OCI-LY1 (cell line): ENCODE measurements around the gene KLHDC9.

Experiments
- H2AFZ ChIP-seq: fragments of 200-600 bp; sonication (generic), shearing (Covaris generic); 2 replicates; pipeline ENCODE4 v1.6.0; 2014; ENCODE audit warnings: antibody characterized with exemption, mild to moderate bottlenecking, low read length
- H3F3A ChIP-seq: fragments of 200-600 bp; sonication (generic), shearing (Covaris generic); 2 replicates; pipeline ENCODE4 v1.6.0; 2014; ENCODE audit warnings: mild to moderate bottlenecking, antibody characterized with exemption, low read length, moderate library complexity; ENCODE audit not compliant: insufficient read depth
- H3K27ac ChIP-seq: fragments of 200-600 bp; sonication (generic); 2 replicates; pipeline ENCODE4 v1.5.1; 2014; ENCODE audit warnings: low read length, mixed run types, mild to moderate bottlenecking, low read depth; ENCODE audit not compliant: poor library complexity, severe bottlenecking
- H3K27me3 ChIP-seq: fragments of 200-600 bp; sonication (generic); 2 replicates; pipeline ENCODE4 v1.6.0; 2014; ENCODE audit warnings: antibody characterized with exemption, mild to moderate bottlenecking, low read length, moderate library complexity; ENCODE audit not compliant: insufficient read depth
- H3K36me3 ChIP-seq: fragments of 200-600 bp; sonication (generic); 2 replicates; pipeline ENCODE4 v1.6.1; 2014; ENCODE audit warnings: mild to moderate bottlenecking, antibody characterized with exemption, low read length, moderate library complexity, mixed read lengths; ENCODE audit not compliant: insufficient read depth
- H3K4me1 ChIP-seq: fragments of 200-600 bp; sonication (generic); 2 replicates; pipeline ENCODE4 v1.5.1; 2014; ENCODE audit warnings: mild to moderate bottlenecking, low read length, moderate library complexity; ENCODE audit not compliant: insufficient read depth, severe bottlenecking
- H3K4me2 ChIP-seq: fragments of 200-600 bp; sonication (generic), shearing (Covaris generic); 2 replicates; pipeline ENCODE4 v1.6.1; 2014; ENCODE audit warnings: low read length
- H3K4me3 ChIP-seq: fragments of 200-600 bp; sonication (generic); 2 replicates; pipeline ENCODE4 v1.5.1; 2014; ENCODE audit warnings: low read length, low read depth, mild to moderate bottlenecking, mixed read lengths; ENCODE audit not compliant: poor library complexity, severe bottlenecking
- H3K79me2 ChIP-seq: fragments of 200-600 bp; shearing (Covaris generic); 2 replicates; pipeline ENCODE4 v1.6.1; 2016; ENCODE audit warnings: mixed run types, low read length, mixed read lengths; ENCODE audit not compliant: insufficient read depth
- H3K9ac ChIP-seq: fragments of 200-600 bp; sonication (generic), shearing (Covaris generic); 2 replicates; pipeline ENCODE4 v1.6.1; 2014; ENCODE audit warnings: mild to moderate bottlenecking, low read length, mixed read lengths
- H3K9me2 ChIP-seq: fragments of 200-600 bp; sonication (generic), shearing (Covaris generic); 2 replicates; pipeline ENCODE4 v1.6.1; 2014; ENCODE audit warnings: low read depth, mild to moderate bottlenecking, low read length, mixed read lengths
- H3K9me3 ChIP-seq: fragments of 200-600 bp; shearing (Covaris generic); 2 replicates; pipeline ENCODE4 v1.6.1; 2014; ENCODE audit warnings: low read length, mixed read lengths
- H4K20me1 ChIP-seq: fragments of 200-600 bp; sonication (generic), shearing (Covaris generic); 2 replicates; pipeline ENCODE4 v1.6.0; 2016; ENCODE audit warnings: mild to moderate bottlenecking, low read length; ENCODE audit not compliant: insufficient read depth
- EZH2 ChIP-seq: fragments of 200-600 bp; sonication (generic), shearing (Covaris generic); IDR thresholded peaks from 2 replicates; pipeline ENCODE4 v1.8.0; 2017; ENCODE audit warnings: borderline replicate concordance, mixed run types, mild to moderate bottlenecking, antibody characterized with exemption, low read length, moderate library complexity, mixed read lengths
- TF ChIP-seq, protein P1 (sequence below): fragments of 200-600 bp; sonication (generic), shearing (Covaris generic); IDR thresholded peaks from 2 replicates; pipeline ENCODE4 v1.5.1; 2017; ENCODE audit warnings: mild to moderate bottlenecking, antibody characterized with exemption, low read length, moderate library complexity, mixed read lengths

The KLHDC9 gene

DNA sequence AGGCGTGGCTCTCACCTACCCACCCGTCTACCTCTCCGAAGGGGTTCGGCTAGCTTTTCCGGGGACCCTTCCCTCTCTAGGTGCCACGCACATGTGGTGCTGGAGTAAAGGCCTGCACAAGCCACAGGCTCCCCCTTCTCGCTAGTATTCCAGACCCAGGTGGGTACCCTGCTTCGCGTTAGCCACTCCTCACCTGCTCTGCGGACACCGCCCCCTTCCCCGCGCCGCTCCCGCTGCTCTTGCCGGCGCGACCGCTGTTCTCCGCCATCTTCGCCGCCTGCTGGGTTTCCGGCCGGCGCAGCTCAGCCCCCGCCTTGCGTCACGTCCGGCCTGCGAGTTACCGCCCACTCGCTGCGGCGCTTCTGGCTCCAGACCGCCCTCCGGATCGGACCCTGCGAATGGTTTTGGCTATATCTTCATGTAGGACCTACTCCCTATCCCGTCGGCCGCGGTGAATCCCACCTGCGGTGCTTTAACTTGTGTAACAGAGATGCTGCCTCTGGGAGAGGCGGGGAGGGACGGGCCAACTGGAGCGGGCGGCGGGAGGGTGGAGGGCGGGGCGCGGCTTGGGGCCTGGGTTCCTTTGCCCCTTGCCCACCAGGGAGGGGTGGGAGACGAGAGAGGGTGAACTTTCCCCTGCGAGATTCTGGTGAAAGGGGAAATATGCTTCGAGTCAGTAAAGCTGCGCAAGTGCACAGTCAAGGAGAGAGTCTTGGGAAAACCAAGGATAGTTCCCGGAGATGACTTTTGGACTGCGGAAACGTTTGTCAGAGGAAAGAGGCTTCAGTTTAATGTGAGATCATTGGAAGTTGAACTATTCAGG lies 19.8 kb downstream of the KLHDC9 start, which contains the start of the genes NIT1 and PFDN2:
Gene NIT1 (plus strand): TSS at position 347 of the 823 bp plus-strand sequence. CDS start 72 bp downstream, at position 419.
Gene PFDN2 (minus strand): TSS at position 279 of the 823 bp plus-strand sequence. CDS start 11 bp downstream, at position 268.
- Histone ChIP-seq H3K9me2 (no peaks in the 10 kb centered on the region), H3F3A (no peaks in the 10 kb centered on the region), H3K36me3 (peaks cover 62% of the 10 kb centered on the region), H3K79me2 (peaks cover 47% of the 10 kb centered on the region), H3K9ac (peak within 1 kb of the TSS; percentile 95), H3K4me2 (peak within 1 kb of the TSS; percentile 92), H4K20me1 (no peaks in the 10 kb centered on the region), H3K4me1 (peaks cover 51% of the 10 kb centered on the region), H3K27me3 (no peaks in the 10 kb centered on the region), H2AFZ (no peak within 1 kb of the TSS), H3K27ac (peak within 1 kb of the TSS; percentile 66), H3K4me3 (peak within 1 kb of the TSS; percentile 97), H3K9me3 (no peaks in the 10 kb centered on the region)
- TF ChIP-seq, protein P1, sequence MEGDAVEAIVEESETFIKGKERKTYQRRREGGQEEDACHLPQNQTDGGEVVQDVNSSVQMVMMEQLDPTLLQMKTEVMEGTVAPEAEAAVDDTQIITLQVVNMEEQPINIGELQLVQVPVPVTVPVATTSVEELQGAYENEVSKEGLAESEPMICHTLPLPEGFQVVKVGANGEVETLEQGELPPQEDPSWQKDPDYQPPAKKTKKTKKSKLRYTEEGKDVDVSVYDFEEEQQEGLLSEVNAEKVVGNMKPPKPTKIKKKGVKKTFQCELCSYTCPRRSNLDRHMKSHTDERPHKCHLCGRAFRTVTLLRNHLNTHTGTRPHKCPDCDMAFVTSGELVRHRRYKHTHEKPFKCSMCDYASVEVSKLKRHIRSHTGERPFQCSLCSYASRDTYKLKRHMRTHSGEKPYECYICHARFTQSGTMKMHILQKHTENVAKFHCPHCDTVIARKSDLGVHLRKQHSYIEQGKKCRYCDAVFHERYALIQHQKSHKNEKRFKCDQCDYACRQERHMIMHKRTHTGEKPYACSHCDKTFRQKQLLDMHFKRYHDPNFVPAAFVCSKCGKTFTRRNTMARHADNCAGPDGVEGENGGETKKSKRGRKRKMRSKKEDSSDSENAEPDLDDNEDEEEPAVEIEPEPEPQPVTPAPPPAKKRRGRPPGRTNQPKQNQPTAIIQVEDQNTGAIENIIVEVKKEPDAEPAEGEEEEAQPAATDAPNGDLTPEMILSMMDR: no peak
- no peak for TF ChIP-seq EZH2

DNA sequence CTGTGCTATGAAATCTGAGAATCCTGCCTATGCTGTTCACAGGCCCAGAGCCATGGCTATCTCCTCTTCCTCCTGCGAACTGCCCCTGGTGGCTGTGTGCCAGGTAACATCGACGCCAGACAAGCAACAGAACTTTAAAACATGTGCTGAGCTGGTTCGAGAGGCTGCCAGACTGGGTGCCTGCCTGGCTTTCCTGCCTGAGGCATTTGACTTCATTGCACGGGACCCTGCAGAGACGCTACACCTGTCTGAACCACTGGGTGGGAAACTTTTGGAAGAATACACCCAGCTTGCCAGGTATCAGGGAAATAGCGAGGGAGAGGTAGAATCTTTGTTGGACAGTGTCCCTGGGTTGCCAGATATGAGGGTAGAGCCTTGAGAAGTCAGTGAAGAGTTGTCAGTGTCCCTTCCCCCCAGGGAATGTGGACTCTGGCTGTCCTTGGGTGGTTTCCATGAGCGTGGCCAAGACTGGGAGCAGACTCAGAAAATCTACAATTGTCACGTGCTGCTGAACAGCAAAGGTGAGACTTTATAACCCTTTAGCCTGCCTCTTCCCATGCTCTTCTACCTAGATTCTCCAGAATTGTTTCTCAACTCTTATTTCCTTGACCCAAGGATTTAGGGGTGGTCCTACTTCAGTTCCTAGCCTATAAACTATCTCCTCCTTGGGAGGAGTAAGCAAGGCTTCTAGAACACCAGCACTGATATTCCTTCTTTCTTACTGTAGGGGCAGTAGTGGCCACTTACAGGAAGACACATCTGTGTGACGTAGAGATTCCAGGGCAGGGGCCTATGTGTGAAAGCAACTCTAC lies 21.1 kb downstream of the KLHDC9 start:
- TF ChIP-seq, protein P1: peak; percentile 52
- no peak for TF ChIP-seq EZH2
- Histone ChIP-seq H3K9me3 (no peaks in the 10 kb centered on the region), H2AFZ (no peak overlapping the region), H3K9me2 (no peaks in the 10 kb centered on the region), H4K20me1 (no peaks in the 10 kb centered on the region), H3K36me3 (peaks cover 63% of the 10 kb centered on the region), H3K79me2 (peaks cover 34% of the 10 kb centered on the region), H3K4me2 (peak overlapping the region; percentile 92), H3K27ac (peak overlapping the region; percentile 64), H3K4me1 (peaks cover 44% of the 10 kb centered on the region), H3F3A (no peaks in the 10 kb centered on the region), H3K27me3 (no peaks in the 10 kb centered on the region), H3K9ac (peak overlapping the region; percentile 95), H3K4me3 (peak overlapping the region; percentile 97)

DNA sequence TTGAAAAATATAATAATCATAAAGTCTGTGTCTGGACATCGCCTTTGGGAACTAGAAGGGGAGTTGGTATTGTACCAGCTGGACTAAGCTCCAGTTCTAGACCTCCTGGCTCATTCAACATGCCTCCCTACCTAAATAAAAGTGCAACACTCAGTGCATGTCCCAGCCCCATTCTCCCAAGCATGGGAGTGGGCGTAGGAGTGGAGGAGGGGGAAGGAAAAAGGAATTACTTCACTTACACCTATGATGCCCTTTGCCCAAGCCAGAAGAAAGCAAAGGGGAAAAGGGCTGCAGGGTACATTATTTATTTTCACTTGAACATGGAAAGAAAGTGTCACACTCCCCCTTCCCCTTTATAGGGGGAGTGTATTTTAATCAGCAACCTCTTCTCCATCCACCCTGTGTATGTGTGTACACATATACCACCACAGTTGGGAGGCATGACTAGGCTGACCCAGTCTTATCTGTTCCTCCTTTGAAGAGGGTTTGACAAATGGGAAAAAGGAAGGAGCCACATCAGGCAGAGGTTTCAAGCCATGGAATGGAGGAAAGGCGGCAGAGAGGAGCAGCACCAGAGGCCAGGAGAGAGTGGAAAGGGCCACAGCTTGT lies 23.0 kb downstream of the KLHDC9 start:
- no peak for TF ChIP-seq EZH2
- TF ChIP-seq, protein P1: no peak
- Histone ChIP-seq H3F3A (no peaks in the 10 kb centered on the region), H3K4me2 (no peak overlapping the region)

More for the DNA sequence above, 23.0 kb downstream of the KLHDC9 start:
- Histone ChIP-seq H4K20me1 (no peaks in the 10 kb centered on the region), H3K9me2 (no peaks in the 10 kb centered on the region), H3K79me2 (peaks cover 16% of the 10 kb centered on the region), H3K9me3 (no peaks in the 10 kb centered on the region), H2AFZ (no peak overlapping the region), H3K9ac (no peak overlapping the region), H3K4me1 (peaks cover 26% of the 10 kb centered on the region), H3K27ac (no peak overlapping the region), H3K4me3 (no peak overlapping the region), H3K36me3 (peaks cover 64% of the 10 kb centered on the region), H3K27me3 (no peaks in the 10 kb centered on the region)
